ENCODE data around the gene ADAT1. TPM values are rescaled to one million over a fixed set of nuclear protein-coding genes. Genes with fewer than 3 reads are reported as not detected.

Gene ADAT1
- total and polyA plus RNA-seq, 10 of the 15 experiments (the other 5 are each of a cell fraction or from before 2014, with no cell fraction given): 26.2 to 77.4 (median 55.8) TPM

DNA sequence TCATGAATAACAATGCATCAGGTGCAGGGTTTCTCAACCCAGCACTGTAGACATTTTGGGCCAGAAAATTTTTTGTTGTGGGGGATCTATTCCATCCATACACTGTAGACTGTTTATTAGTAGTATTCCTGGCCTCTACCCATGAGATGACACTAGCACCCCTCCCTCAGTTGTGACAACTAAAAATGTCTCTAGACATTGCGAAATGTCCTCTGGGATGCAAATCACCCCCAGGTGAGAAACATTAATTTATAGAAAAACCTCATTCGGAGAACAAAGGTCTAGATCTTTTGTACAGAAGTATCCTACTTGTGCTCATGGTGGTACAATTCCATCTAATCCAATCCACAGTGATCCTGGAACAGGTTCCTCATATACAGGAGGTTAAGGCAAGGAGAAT, 4.3 kb downstream of the ADAT1 start:
- no peak overlapping the region for H2AFZ ChIP-seq (ENCODE audit: control insufficient read depth, low read depth, low read length)
- no peaks in the 10 kb centered on the region for H4K20me1 ChIP-seq (ENCODE audit: control insufficient read depth, insufficient read depth)
- no peaks in the 10 kb centered on the region for H3K9me3 ChIP-seq (replicated peaks; ENCODE audit: control insufficient read depth, insufficient read depth, low read length)
- DNase-seq (ENCODE audit: low read depth, low spot score) (no peak), ATAC-seq (no peak), FAIRE-seq (no peak)
- CTCF ChIA-PET: interaction anchor here (0.8 to 9.5 kb wide), 13 partner anchors 11 to 154 kb away, joined by 3 to 153 read pairs (median 5); partner anchors contain the start of genes GABARAPL2 and TMEM170A
- peaks cover 33% of the 10 kb centered on the region for H3K4me1 ChIP-seq (ENCODE audit: control insufficient read depth, insufficient read depth, low read length)
- no peaks in the 10 kb centered on the region for H3K27me3 ChIP-seq (replicated peaks in 1 of 2; ENCODE audit: control insufficient read depth in 2 of 2, insufficient read depth in 2 of 2, low read length in 1 of 2)
- no peak overlapping the region for H3K9ac ChIP-seq (ENCODE audit: control insufficient read depth, insufficient read depth, low read length)
- SMC1A ChIA-PET (ENCODE audit: uncharacterized antibody, unreplicated experiment): interaction anchor here (0.6 to 6.1 kb wide), 7 partner anchors 9 to 148 kb away, joined by 3 to 69 read pairs (median 7); partner anchors contain the start of genes KARS1 and TERF2IP
- POLR2A ChIA-PET: interaction anchor here (0.6 to 6.3 kb wide), 5 partner anchors 29 to 95 kb away, joined by 3 to 116 read pairs (median 5); partner anchors contain the start of genes GABARAPL2, KARS1, TERF2IP and TMEM231
- peaks cover 20% of the 10 kb centered on the region for H3K79me2 ChIP-seq (ENCODE audit: control insufficient read depth, insufficient read depth, low read length)
- no peak overlapping the region for H3K4me2 ChIP-seq (ENCODE audit: control insufficient read depth, insufficient read depth)
- RAD21 ChIA-PET (ENCODE audit: unreplicated experiment): interaction anchor here (1.1 to 2.0 kb wide), 5 partner anchors 13 to 420 kb away, joined by 3 to 7 read pairs (median 3); no protein-coding TSS in a partner anchor
- no peak overlapping the region for H3K4me3 ChIP-seq
- BruUV-seq (replicated peaks): no TSS peak
- H3K36me3 ChIP-seq (ENCODE audit: control insufficient read depth in 2 of 2, insufficient read depth in 2 of 2, low read length in 1 of 2): peaks cover 3 to 15% of the 10 kb centered on the region in 2 experiments; a peak in 3 of 4 replicates
- no peak overlapping the region; the same call in 1 of the 2 replicates for H3K27ac ChIP-seq (ENCODE audit: control insufficient read depth, insufficient read depth)
- in situ Hi-C loops (cut with MboI) (no loop called here), intact Hi-C loops (cut with micrococcal nuclease; ENCODE audit: unreplicated experiment) (no loop called here)
- 97% methylated on average over 2 of the region's 2 CpGs for WGBS (ENCODE audit: insufficient coverage, insufficient replicate concordance, low lambda C conversion rate, missing lambda C conversion rate)
- TF ChIP-seq PKNOX1 (IDR thresholded peaks at IDR 0.05) (no peak), HDGF (IDR thresholded peaks at IDR 0.05) (no peak), RAD51 (IDR thresholded peaks at IDR 0.05) (no peak), FOXK2 (IDR thresholded peaks at IDR 0.05) (no peak), IKZF2 (IDR thresholded peaks at IDR 0.05) (no peak), ZNF274 (IDR thresholded peaks at IDR 0.05; ENCODE audit: insufficient read depth, insufficient read length) (no peak), SMAD5 (IDR thresholded peaks at IDR 0.05; ENCODE audit: low read depth) (no peak), ASH2L (IDR thresholded peaks at IDR 0.05; ENCODE audit: borderline replicate concordance, low read depth) (no peak), ZBED1 (IDR thresholded peaks at IDR 0.05; ENCODE audit: borderline replicate concordance) (no peak), NFXL1 (IDR thresholded peaks at IDR 0.05; ENCODE audit: borderline replicate concordance) (no peak), ZNF207 (IDR thresholded peaks at IDR 0.05; ENCODE audit: borderline replicate concordance) (no peak), EP300 (IDR thresholded peaks at IDR 0.05; ENCODE audit: borderline replicate concordance in 1 of 2, control insufficient read depth in 1 of 2, low read depth in 2 of 2, low read length in 2 of 2) (no peak), EGR1 (IDR thresholded peaks at IDR 0.05; ENCODE audit: borderline replicate concordance in 1 of 2, low read depth in 2 of 2, low read length in 2 of 2) (no peak), IRF4 (IDR thresholded peaks at IDR 0.05; ENCODE audit: low read depth, low read length) (no peak), DPF2 (IDR thresholded peaks at IDR 0.05) (no peak)
- TF ChIP-seq, protein P1, sequence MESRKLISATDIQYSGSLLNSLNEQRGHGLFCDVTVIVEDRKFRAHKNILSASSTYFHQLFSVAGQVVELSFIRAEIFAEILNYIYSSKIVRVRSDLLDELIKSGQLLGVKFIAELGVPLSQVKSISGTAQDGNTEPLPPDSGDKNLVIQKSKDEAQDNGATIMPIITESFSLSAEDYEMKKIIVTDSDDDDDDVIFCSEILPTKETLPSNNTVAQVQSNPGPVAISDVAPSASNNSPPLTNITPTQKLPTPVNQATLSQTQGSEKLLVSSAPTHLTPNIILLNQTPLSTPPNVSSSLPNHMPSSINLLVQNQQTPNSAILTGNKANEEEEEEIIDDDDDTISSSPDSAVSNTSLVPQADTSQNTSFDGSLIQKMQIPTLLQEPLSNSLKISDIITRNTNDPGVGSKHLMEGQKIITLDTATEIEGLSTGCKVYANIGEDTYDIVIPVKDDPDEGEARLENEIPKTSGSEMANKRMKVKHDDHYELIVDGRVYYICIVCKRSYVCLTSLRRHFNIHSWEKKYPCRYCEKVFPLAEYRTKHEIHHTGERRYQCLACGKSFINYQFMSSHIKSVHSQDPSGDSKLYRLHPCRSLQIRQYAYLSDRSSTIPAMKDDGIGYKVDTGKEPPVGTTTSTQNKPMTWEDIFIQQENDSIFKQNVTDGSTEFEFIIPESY (IDR thresholded peaks at IDR 0.05): no peak
- TF ChIP-seq, protein P2, sequence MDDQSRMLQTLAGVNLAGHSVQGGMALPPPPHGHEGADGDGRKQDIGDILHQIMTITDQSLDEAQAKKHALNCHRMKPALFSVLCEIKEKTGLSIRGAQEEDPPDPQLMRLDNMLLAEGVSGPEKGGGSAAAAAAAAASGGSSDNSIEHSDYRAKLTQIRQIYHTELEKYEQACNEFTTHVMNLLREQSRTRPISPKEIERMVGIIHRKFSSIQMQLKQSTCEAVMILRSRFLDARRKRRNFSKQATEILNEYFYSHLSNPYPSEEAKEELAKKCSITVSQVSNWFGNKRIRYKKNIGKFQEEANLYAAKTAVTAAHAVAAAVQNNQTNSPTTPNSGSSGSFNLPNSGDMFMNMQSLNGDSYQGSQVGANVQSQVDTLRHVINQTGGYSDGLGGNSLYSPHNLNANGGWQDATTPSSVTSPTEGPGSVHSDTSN (IDR thresholded peaks at IDR 0.05; ENCODE audit: insufficient replicate concordance, low read depth, low read length): no peak
- TF ChIP-seq, protein P3, sequence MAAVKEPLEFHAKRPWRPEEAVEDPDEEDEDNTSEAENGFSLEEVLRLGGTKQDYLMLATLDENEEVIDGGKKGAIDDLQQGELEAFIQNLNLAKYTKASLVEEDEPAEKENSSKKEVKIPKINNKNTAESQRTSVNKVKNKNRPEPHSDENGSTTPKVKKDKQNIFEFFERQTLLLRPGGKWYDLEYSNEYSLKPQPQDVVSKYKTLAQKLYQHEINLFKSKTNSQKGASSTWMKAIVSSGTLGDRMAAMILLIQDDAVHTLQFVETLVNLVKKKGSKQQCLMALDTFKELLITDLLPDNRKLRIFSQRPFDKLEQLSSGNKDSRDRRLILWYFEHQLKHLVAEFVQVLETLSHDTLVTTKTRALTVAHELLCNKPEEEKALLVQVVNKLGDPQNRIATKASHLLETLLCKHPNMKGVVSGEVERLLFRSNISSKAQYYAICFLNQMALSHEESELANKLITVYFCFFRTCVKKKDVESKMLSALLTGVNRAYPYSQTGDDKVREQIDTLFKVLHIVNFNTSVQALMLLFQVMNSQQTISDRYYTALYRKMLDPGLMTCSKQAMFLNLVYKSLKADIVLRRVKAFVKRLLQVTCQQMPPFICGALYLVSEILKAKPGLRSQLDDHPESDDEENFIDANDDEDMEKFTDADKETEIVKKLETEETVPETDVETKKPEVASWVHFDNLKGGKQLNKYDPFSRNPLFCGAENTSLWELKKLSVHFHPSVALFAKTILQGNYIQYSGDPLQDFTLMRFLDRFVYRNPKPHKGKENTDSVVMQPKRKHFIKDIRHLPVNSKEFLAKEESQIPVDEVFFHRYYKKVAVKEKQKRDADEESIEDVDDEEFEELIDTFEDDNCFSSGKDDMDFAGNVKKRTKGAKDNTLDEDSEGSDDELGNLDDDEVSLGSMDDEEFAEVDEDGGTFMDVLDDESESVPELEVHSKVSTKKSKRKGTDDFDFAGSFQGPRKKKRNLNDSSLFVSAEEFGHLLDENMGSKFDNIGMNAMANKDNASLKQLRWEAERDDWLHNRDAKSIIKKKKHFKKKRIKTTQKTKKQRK (IDR thresholded peaks at IDR 0.05; ENCODE audit: low read depth, low read length): no peak

Measured in GM12878 (cell line).